Measurements from ENCODE around the gene ADAMTSL1. TPM values are rescaled to one million over a fixed set of nuclear protein-coding genes. Genes with fewer than 3 reads are reported as not detected.

ADAMTSL1 gene
- total RNA-seq, 1 experiment from 2014 or later: not detected

DNA sequence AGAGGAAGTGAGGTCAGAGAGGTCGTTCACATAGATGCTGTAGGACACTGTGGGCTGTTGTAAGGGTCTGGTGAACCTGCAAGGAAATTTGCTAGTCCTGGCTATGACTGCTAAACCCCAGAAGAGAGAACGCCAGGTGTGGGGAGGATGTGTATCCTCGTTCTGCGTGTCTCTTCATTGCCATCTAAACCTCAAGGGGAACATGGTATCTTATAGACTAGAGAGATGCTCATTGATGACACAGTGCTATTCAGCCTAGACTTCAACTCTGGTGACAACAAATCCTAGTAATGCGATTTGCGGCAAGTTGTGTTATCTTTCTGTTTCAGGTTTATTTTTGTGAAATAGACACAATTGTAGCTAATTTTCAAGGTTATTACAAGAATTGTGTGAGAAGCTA lies 140.2 kb downstream of the ADAMTSL1 start:
- no peaks in the 10 kb centered on the region for H3K36me3 ChIP-seq (ENCODE audit: control insufficient read depth in 1 of 2, insufficient read depth in 2 of 2, low read length in 2 of 2)
- intact Hi-C loops (cut with micrococcal nuclease): no loop called here
- no peaks in the 10 kb centered on the region for H3K27me3 ChIP-seq (ENCODE audit: insufficient read depth, low read length)
- H3K4me2 ChIP-seq (ENCODE audit: low read length): no peak overlapping the region
- no peaks in the 10 kb centered on the region for H3K79me2 ChIP-seq (ENCODE audit: insufficient read depth, low read length)
- H3K27ac ChIP-seq (ENCODE audit: low read depth, low read length): no peak overlapping the region
- no peaks in the 10 kb centered on the region for H3K9me2 ChIP-seq (ENCODE audit: insufficient read depth)
- ChIA-PET POLR2A (no interaction called here), RAD21 (ENCODE audit: low non-redundant PET in 1 of 2, low total read pairs in 2 of 2, uncharacterized antibody in 2 of 2, unreplicated experiment in 2 of 2) (no interaction called here), CTCF (no interaction called here)
- H2AFZ ChIP-seq (ENCODE audit: low read depth, low read length, poor library complexity, severe bottlenecking): no peak overlapping the region
- H4K20me1 ChIP-seq (ENCODE audit: insufficient read depth): no peaks in the 10 kb centered on the region
- no peak for ATAC-seq
- no peak overlapping the region for H3K9ac ChIP-seq (ENCODE audit: low read length)
- no peak for TF ChIP-seq JUND (IDR thresholded peaks at IDR 0.05)
- no peak for TF ChIP-seq SIN3A (IDR thresholded peaks at IDR 0.05; ENCODE audit: low read depth)
- TF ChIP-seq FOSL1 (IDR thresholded peaks at IDR 0.05; ENCODE audit: low read depth): no peak
- TF ChIP-seq RAD21 (IDR thresholded peaks at IDR 0.05; ENCODE audit: low read depth): no peak
- no peak for TF ChIP-seq ELF1 (IDR thresholded peaks at IDR 0.05; ENCODE audit: borderline replicate concordance, low read depth)
- TF ChIP-seq EZH2phosphoT487 (IDR thresholded peaks at IDR 0.05; ENCODE audit: borderline replicate concordance): no peak
- no peak for TF ChIP-seq SRF (IDR thresholded peaks at IDR 0.05; ENCODE audit: low read depth)
- TF ChIP-seq, protein P1, sequence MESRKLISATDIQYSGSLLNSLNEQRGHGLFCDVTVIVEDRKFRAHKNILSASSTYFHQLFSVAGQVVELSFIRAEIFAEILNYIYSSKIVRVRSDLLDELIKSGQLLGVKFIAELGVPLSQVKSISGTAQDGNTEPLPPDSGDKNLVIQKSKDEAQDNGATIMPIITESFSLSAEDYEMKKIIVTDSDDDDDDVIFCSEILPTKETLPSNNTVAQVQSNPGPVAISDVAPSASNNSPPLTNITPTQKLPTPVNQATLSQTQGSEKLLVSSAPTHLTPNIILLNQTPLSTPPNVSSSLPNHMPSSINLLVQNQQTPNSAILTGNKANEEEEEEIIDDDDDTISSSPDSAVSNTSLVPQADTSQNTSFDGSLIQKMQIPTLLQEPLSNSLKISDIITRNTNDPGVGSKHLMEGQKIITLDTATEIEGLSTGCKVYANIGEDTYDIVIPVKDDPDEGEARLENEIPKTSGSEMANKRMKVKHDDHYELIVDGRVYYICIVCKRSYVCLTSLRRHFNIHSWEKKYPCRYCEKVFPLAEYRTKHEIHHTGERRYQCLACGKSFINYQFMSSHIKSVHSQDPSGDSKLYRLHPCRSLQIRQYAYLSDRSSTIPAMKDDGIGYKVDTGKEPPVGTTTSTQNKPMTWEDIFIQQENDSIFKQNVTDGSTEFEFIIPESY (IDR thresholded peaks at IDR 0.05; ENCODE audit: extremely low read depth, insufficient replicate concordance, low read length): no peak
- TF ChIP-seq SP1 (IDR thresholded peaks at IDR 0.05; ENCODE audit: low read depth): no peak
- no peak for TF ChIP-seq CBX3 (IDR thresholded peaks at IDR 0.05; ENCODE audit: low read depth)
- no peaks in the 10 kb centered on the region for H3K4me1 ChIP-seq (ENCODE audit: control insufficient read depth in 1 of 2, insufficient read depth in 2 of 2, low read length in 2 of 2)
- H3K9me3 ChIP-seq (ENCODE audit: control insufficient read depth in 1 of 2, insufficient read depth in 1 of 2, low read depth in 1 of 2, low read length in 2 of 2): no peaks in the 10 kb centered on the region
- H3K4me3 ChIP-seq (replicated peaks in 1 of 2; ENCODE audit: low read depth in 1 of 2, low read length in 2 of 2): no peak overlapping the region
- no peak for DNase-seq (ENCODE audit: low read depth, low spot score)
- BruUV-seq (replicated peaks): no TSS peak

DNA sequence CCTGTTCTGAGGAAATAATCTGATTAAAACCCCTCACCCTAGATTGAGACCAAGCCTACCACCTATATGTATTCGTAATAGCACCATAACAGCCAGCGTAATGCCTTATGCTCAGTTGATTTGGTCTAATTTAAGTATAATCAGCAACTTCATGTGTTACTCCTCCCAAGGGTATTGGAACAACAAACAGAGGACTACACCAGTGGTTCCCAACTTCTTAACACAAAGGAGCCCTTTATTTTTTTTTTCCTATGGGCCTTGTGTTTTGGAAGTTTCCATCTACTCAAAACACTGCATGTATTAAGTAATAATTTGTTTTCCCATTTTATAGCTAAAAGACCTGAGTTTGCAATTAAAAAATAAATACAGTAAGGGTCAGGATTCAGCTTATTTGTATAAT lies 140.7 kb downstream of the ADAMTSL1 start:
- ATAC-seq: no peak
- intact Hi-C loops (cut with micrococcal nuclease): no loop called here
- no peak for DNase-seq (ENCODE audit: low read depth, low spot score)
- ChIA-PET RAD21 (ENCODE audit: low non-redundant PET in 1 of 2, low total read pairs in 2 of 2, uncharacterized antibody in 2 of 2, unreplicated experiment in 2 of 2) (no interaction called here), POLR2A (no interaction called here), CTCF (no interaction called here)
- Histone ChIP-seq H3K9ac (ENCODE audit: low read length) (no peak overlapping the region), H3K4me2 (ENCODE audit: low read length) (no peak overlapping the region), H3K9me2 (ENCODE audit: insufficient read depth) (no peaks in the 10 kb centered on the region), H3K4me3 (replicated peaks in 1 of 2; ENCODE audit: low read depth in 1 of 2, low read length in 2 of 2) (no peak overlapping the region), H3K79me2 (ENCODE audit: insufficient read depth, low read length) (no peaks in the 10 kb centered on the region), H3K4me1 (ENCODE audit: control insufficient read depth in 1 of 2, insufficient read depth in 2 of 2, low read length in 2 of 2) (no peaks in the 10 kb centered on the region), H2AFZ (ENCODE audit: low read depth, low read length, poor library complexity, severe bottlenecking) (no peak overlapping the region), H3K27ac (ENCODE audit: low read depth, low read length) (no peak overlapping the region), H3K9me3 (ENCODE audit: control insufficient read depth in 1 of 2, insufficient read depth in 1 of 2, low read depth in 1 of 2, low read length in 2 of 2) (no peaks in the 10 kb centered on the region), H4K20me1 (ENCODE audit: insufficient read depth) (no peaks in the 10 kb centered on the region), H3K36me3 (ENCODE audit: control insufficient read depth in 1 of 2, insufficient read depth in 2 of 2, low read length in 2 of 2) (no peaks in the 10 kb centered on the region), H3K27me3 (ENCODE audit: insufficient read depth, low read length) (no peaks in the 10 kb centered on the region)
- no TSS peak for BruUV-seq (replicated peaks)
- TF ChIP-seq FOSL1 (IDR thresholded peaks at IDR 0.05; ENCODE audit: low read depth) (no peak), YY1 (IDR thresholded peaks at IDR 0.05; ENCODE audit: extremely low read depth, insufficient replicate concordance, low read depth, low read length) (no peak), EZH2 (IDR thresholded peaks at IDR 0.05) (no peak), EZH2phosphoT487 (IDR thresholded peaks at IDR 0.05; ENCODE audit: borderline replicate concordance) (no peak), SP1 (IDR thresholded peaks at IDR 0.05; ENCODE audit: low read depth) (no peak), POLR2A (IDR thresholded peaks at IDR 0.05; ENCODE audit: borderline replicate concordance, extremely low read depth, insufficient read depth, insufficient read length) (no peak), TCF7L2 (IDR thresholded peaks at IDR 0.05; ENCODE audit: borderline replicate concordance, extremely low read depth, insufficient read depth, insufficient read length) (no peak), CBX3 (IDR thresholded peaks at IDR 0.05; ENCODE audit: low read depth) (no peak), SIN3A (IDR thresholded peaks at IDR 0.05; ENCODE audit: low read depth) (no peak)
- TF ChIP-seq, protein P2, sequence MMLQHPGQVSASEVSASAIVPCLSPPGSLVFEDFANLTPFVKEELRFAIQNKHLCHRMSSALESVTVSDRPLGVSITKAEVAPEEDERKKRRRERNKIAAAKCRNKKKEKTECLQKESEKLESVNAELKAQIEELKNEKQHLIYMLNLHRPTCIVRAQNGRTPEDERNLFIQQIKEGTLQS (IDR thresholded peaks at IDR 0.05): no peak
- TF ChIP-seq, protein P3, sequence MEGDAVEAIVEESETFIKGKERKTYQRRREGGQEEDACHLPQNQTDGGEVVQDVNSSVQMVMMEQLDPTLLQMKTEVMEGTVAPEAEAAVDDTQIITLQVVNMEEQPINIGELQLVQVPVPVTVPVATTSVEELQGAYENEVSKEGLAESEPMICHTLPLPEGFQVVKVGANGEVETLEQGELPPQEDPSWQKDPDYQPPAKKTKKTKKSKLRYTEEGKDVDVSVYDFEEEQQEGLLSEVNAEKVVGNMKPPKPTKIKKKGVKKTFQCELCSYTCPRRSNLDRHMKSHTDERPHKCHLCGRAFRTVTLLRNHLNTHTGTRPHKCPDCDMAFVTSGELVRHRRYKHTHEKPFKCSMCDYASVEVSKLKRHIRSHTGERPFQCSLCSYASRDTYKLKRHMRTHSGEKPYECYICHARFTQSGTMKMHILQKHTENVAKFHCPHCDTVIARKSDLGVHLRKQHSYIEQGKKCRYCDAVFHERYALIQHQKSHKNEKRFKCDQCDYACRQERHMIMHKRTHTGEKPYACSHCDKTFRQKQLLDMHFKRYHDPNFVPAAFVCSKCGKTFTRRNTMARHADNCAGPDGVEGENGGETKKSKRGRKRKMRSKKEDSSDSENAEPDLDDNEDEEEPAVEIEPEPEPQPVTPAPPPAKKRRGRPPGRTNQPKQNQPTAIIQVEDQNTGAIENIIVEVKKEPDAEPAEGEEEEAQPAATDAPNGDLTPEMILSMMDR (IDR thresholded peaks at IDR 0.05 in 2 of 3, conservative IDR thresholded peaks at IDR 0.05 in 1 of 3; ENCODE audit: borderline replicate concordance in 1 of 3, insufficient read depth in 1 of 3, low read depth in 2 of 3, low read length in 2 of 3): no peak
- TF ChIP-seq, protein P4, sequence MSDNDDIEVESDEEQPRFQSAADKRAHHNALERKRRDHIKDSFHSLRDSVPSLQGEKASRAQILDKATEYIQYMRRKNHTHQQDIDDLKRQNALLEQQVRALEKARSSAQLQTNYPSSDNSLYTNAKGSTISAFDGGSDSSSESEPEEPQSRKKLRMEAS (IDR thresholded peaks at IDR 0.05): no peak
